Motor neuron (in vitro differentiated cells): ENCODE data around the gene SHFL. TPM values are rescaled to one million over a fixed set of nuclear protein-coding genes. Genes with fewer than 3 reads are reported as not detected.

Experiments
- ATAC-seq, 8 experiments: fragments of 200-7000 bp; cut with Tn5 transposase; replicated peaks in 6 of 8; 2 replicates each; pipeline ENCODE4 v1.8.0; 2021; ENCODE audit warnings: mild to moderate bottlenecking in 8 of 8, moderate library complexity in 8 of 8
- H3K27ac ChIP-seq, 2 donors: fragments of 250-450 bp; sonication (Bioruptor Pico); 2 replicates each; pipeline ENCODE4 v1.9.0; 2021; ENCODE audit warnings: antibody characterized with exemption in 2 of 2, mild to moderate bottlenecking in 2 of 2, moderate library complexity in 1 of 2
- H3K4me1 ChIP-seq, 2 donors: fragments of 250-450 bp; sonication (Bioruptor Pico); replicated peaks in 1 of 2; 2 replicates each; pipeline ENCODE4 v1.6.1; 2021; ENCODE audit warnings: antibody characterized with exemption in 2 of 2, mild to moderate bottlenecking in 2 of 2, moderate library complexity in 1 of 2
- H3K4me3 ChIP-seq, 5 donors: fragments of 250-450 bp; sonication (Bioruptor Pico); 2 replicates each; pipeline ENCODE4 v1.9.0; 2021; ENCODE audit warnings: antibody characterized with exemption in 5 of 5, mild to moderate bottlenecking in 5 of 5, moderate library complexity in 4 of 5
- WGBS, 10 experiments: fragments of 450-650 bp; shearing (Covaris generic); methylation state at CpG; one replicate each; pipeline ENCODE4 v1.0.0; 2022; 5-methylcytosine and 5-hydroxymethylcytosine counted together
- in situ Hi-C, 9 experiments: fragments of 400-800 bp; cut with MboI; loops; one replicate each; pipeline ENCODE4 v1.15.0; 2021; ENCODE audit warnings: low sequenced_read_pairs in 9 of 9, low pct_unique_long_range_greater_than_20kb in 2 of 9; ENCODE audit not compliant: unreplicated experiment in 9 of 9
- total RNA-seq, 8 experiments: library from RNA; unstranded; fragments of 300-600 nt; gene quantifications; 2 replicates each; pipeline versions ENCODE4 v1.2.3 to v1.2.4, GENCODE V29; 2022

Gene SHFL
- total RNA-seq, 8 experiments from 2014 or later: 2.2 to 29.4 (median 12.0) TPM

- peaks cover 6% of the 10 kb centered on the region in 2 donors for H3K4me1 ChIP-seq
- peak; percentile 3 to 26 (median 12) for ATAC-seq
- WGBS, 10 experiments: 75 to 100% (median 92%) methylated on average over 1 to 15 of the region's 43 CpGs; no CpG with 5 or more reads in 7 of the 10 experiments
- H3K4me3 ChIP-seq: no peak overlapping the region
- in situ Hi-C loops: no loop called here
- no peak overlapping the region for H3K27ac ChIP-seq
Observed at GRCh38 chr19:10113964-10114650, 28.0 kb downstream of the SHFL start.

GRCh38 chr19:10114651-10115391, 28.7 kb downstream of the SHFL start:
- Histone ChIP-seq H3K27ac (no peak overlapping the region), H3K4me1 (peaks cover 6% of the 10 kb centered on the region in 2 donors), H3K4me3 (no peak overlapping the region)
- peak in 5 of 8 experiments; percentile 0 to 5 (median 2) for ATAC-seq
- WGBS, 10 experiments: 83 to 100% (median 93%) methylated on average over 1 to 4 of the region's 26 CpGs; no CpG with 5 or more reads in 6 of the 10 experiments
- in situ Hi-C loops: no loop called here

GRCh38 chr19:10115392-10116084, 29.4 kb downstream of the SHFL start:
- peak in 1 of 8 experiments; percentile 0 for ATAC-seq
- no peak overlapping the region for H3K27ac ChIP-seq
- peaks cover 6% of the 10 kb centered on the region in 2 donors for H3K4me1 ChIP-seq
- WGBS, 10 experiments: 80 to 100% (median 95%) methylated on average over 1 to 10 of the region's 45 CpGs; no CpG with 5 or more reads in 4 of the 10 experiments
- in situ Hi-C loops: no loop called here
- no peak overlapping the region for H3K4me3 ChIP-seq

- H3K27ac ChIP-seq: no peak overlapping the region
- no peak overlapping the region for H3K4me3 ChIP-seq
- ATAC-seq: no peak
- in situ Hi-C loops: no loop called here
- H3K4me1 ChIP-seq: peaks cover 6% of the 10 kb centered on the region in 2 donors
- 80 to 100% (median 86%) methylated on average over 1 to 7 of the region's 35 CpGs; no CpG with 5 or more reads in 3 of the 10 experiments for WGBS, 10 experiments
Observed at GRCh38 chr19:10116085-10116865, 30.2 kb downstream of the SHFL start.

- ATAC-seq: no peak
- H3K4me1 ChIP-seq: peaks cover 6% of the 10 kb centered on the region in 2 donors
- WGBS, 10 experiments: 82 to 100% (median 100%) methylated on average over 2 to 3 of the region's 21 CpGs; no CpG with 5 or more reads in 7 of the 10 experiments
- in situ Hi-C loops: no loop called here
- H3K4me3 ChIP-seq: no peak overlapping the region
- H3K27ac ChIP-seq: no peak overlapping the region
Observed at GRCh38 chr19:10116866-10117616, 30.9 kb downstream of the SHFL start.

- Histone ChIP-seq H3K4me3 (peak overlapping the region; percentile 72 to 99 (median 93)), H3K4me1 (peaks cover 6% of the 10 kb centered on the region in 2 donors), H3K27ac (peak overlapping the region; percentile 91 to 96)
- WGBS, 10 experiments: 0 to 69% (median 20%) methylated on average over 1 to 5 of the region's 12 CpGs; no CpG with 5 or more reads in 3 of the 10 experiments
- ATAC-seq: peak in 2 of 8 experiments; percentile 2 to 5
- in situ Hi-C loops: no loop called here
Observed at GRCh38 chr19:10118960-10119359, 32.8 kb downstream of the SHFL start.

- peaks cover 6% of the 10 kb centered on the region in 2 donors for H3K4me1 ChIP-seq
- 4 to 93% (median 77%) methylated on average over 4 to 9 of the region's 9 CpGs for WGBS, 10 experiments
- in situ Hi-C loops: no loop called here
- no peak overlapping the region for H3K4me3 ChIP-seq
- no peak overlapping the region for H3K27ac ChIP-seq
- ATAC-seq: peak in 2 of 8 experiments; percentile 13 to 27
Observed at GRCh38 chr19:10120538-10121189, 34.5 kb downstream of the SHFL start.

GRCh38 chr19:10122045-10122444, 35.9 kb downstream of the SHFL start:
- WGBS, 10 experiments: 27 to 100% (median 84%) methylated on average over 1 to 6 of the region's 6 CpGs; no CpG with 5 or more reads in 1 of the 10 experiments
- no peak for ATAC-seq
- Histone ChIP-seq H3K4me1 (peaks cover 6% of the 10 kb centered on the region in 2 donors), H3K4me3 (no peak overlapping the region), H3K27ac (no peak overlapping the region)
- in situ Hi-C loops: no loop called here

- in situ Hi-C loops: no loop called here
- Histone ChIP-seq H3K27ac (no peak overlapping the region), H3K4me3 (no peak overlapping the region), H3K4me1 (no peaks in the 10 kb centered on the region)
- WGBS, 10 experiments: 75 to 100% (median 100%) methylated on average over 1 to 7 of the region's 7 CpGs; no CpG with 5 or more reads in 3 of the 10 experiments
- ATAC-seq: no peak
Observed at GRCh38 chr19:10124429-10124828, 38.3 kb downstream of the SHFL start.

GRCh38 chr19:10126213-10126639, 40.1 kb downstream of the SHFL start:
- ATAC-seq: no peak
- WGBS, 10 experiments: 92 to 100% (median 100%) methylated on average over 1 to 4 of the region's 4 CpGs; no CpG with 5 or more reads in 3 of the 10 experiments

GRCh38 chr19:10132905-10133304, 46.8 kb downstream of the SHFL start:
- ATAC-seq: peak in 1 of 8 experiments; percentile 35
- Histone ChIP-seq H3K4me1 (no peaks in the 10 kb centered on the region), H3K27ac (no peak overlapping the region), H3K4me3 (no peak overlapping the region)
- in situ Hi-C loops: no loop called here
- WGBS, 10 experiments: 62 to 100% (median 97%) methylated on average over 1 to 7 of the region's 7 CpGs; no CpG with 5 or more reads in 2 of the 10 experiments

More at GRCh38 chr19:10126213-10126639, 40.1 kb downstream of the SHFL start:
- no peak overlapping the region for H3K27ac ChIP-seq
- in situ Hi-C loops: no loop called here
- no peaks in the 10 kb centered on the region for H3K4me1 ChIP-seq
- no peak overlapping the region for H3K4me3 ChIP-seq
